HuH-7 (cell line): ENCODE results near the gene TULP4.
"Not testable (repeated sequence)": the region's sequence is repeated elsewhere in the genome, so short reads cannot be mapped to it uniquely, and the experiment has no call there.

Experiments
- DNase-seq: peaks from one replicate; pipeline ENCODE4 v3.0.0; 2011; ENCODE audit warnings: low spot score

TULP4 gene

DNA sequence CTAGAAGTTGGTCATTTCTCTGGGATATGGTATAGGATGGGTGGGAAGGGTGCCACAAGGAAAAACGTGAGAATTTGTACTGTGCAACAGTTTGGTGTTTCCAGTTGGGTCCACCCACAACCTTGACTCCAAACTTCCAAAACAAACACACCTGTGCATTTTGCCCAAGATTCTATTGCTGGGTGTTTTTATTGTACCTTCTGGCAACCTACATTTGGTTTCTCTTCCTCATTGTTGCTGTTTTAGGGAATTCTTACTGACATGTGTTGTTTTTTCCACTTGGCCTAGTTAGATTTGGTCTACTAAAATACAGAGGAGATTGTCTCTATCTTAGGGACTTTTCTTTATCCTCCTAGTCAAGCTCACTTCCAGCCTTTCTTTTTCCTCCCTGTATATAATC, 16.7 kb downstream of the TULP4 start:
- no peak for DNase-seq

DNA sequence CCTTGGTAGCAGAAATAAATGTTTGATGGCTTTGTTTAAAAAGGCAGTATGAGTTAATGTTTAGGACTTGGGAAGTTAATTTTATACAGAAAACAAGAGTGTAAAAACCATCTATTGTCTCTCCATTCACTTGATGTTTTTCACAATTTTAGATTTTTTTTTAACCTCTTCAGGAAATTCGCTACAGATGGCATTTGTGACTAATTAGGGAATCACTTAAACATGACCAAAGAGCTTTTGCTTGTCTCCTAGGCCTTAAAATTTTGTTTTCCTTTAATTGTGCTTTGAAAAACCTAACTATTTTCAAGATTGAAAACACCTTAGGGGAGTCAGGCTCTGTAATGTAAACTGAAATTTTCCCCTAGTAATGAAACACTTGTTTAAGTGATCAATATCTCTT, 17.3 kb downstream of the TULP4 start:
- no peak for DNase-seq

GRCh38 chr6:158330016-158330415, 17.8 kb downstream of the TULP4 start:
- DNase-seq, result no peak

DNA sequence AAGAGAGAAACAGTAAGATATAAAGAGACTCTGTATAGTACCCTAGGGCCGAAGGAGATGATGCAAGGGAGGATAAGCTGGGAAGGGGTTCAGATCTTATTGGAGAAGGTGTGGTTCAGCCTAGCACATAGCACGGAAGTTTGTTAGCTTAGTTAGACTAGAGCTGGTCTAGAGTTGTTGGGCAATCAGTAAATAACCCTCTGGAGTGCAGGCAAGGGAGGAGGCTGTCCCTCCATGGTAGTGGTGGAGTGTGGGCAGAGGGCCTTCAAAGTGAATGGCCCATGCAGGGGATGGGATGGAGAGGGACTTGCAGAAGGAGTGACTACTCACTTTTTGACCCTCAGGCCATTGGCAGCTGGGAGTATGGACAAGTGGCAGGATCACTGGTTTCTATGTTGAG, 20.0 kb downstream of the TULP4 start:
- DNase-seq, result peak; percentile 74

DNA sequence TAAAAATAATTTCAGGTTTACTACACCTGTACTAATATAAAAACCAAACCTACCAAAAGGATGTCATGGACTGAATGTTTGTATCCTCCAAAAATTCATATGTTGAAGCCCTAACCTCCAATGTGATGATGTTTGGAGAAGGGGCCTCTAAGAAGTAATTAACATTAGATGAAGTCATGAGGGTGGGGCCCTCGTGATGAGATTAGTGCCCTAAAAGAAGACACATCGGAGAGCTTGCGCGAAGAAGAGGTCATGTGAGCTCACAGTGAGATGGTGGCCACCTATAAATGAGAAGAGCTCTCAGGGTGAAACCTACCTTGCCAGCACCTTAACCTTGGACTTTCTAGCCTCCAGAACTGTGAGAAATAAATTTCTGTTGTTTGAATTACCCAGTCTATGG, 20.8 kb downstream of the TULP4 start:
- no peak for DNase-seq

- DNase-seq, result no peak
These were observed 22.3 kb downstream of the TULP4 start for GRCh38 chr6:158334534-158334933.

DNA sequence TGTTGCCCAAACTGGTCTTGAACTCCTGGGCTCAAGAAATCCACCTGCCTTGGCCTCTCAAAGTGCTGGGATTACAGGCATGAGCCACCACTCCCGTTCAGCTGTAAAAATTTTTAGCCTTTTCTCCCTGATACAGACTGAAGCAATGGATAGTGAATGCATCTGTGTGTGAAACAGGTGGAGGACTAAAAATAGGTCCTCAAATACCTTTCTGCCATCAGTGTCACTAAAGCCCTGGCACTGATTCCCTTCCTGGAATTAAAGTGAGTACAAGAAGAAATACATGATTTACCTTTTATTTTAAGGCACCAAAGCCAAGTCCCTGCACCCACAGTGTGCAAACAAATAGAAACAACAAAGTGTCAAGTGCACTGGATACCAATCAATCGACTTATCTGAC, 25.1 kb downstream of the TULP4 start:
- DNase-seq, result no peak

DNA sequence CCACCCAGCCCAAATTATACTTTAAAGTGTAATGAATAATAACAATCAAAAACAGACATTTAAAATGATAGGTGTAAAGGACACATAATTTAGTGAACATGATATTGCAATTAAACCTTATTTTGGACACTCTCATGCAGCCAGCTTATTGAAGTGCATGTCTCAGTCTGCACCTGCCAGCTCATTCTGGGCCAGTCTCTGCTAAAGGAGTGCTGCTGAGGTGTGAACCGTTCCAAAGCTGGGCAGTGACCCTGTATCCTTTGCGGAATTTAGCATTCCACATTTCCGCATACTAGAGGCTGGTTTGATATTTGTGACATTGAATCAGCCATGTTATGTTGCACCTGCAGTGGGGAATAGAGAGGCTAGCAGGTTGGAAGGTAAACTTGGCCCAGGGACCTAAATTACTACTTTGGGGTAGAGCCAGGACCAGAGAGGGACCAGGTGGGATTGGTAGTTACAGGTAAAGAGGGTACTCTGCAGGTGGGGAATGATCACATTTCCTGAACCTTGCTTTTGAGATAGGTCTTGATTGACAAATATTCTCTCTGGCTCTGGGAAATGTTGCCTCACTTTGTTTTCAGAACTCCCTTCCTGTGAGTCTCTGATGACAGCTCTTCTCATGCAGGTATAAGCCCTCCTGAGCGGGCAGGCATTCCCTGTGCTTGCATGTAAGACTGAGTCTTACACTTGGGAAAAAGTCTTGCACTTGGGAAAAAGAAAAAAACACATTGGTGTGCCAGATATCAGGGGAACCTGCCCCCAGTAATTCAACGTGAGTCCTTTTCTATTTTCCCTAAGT, 26.2 kb downstream of the TULP4 start:
- DNase-seq, result no peak

GRCh38 chr6:158339197-158339596, 26.9 kb downstream of the TULP4 start:
- not testable (repeated sequence) for DNase-seq

DNA sequence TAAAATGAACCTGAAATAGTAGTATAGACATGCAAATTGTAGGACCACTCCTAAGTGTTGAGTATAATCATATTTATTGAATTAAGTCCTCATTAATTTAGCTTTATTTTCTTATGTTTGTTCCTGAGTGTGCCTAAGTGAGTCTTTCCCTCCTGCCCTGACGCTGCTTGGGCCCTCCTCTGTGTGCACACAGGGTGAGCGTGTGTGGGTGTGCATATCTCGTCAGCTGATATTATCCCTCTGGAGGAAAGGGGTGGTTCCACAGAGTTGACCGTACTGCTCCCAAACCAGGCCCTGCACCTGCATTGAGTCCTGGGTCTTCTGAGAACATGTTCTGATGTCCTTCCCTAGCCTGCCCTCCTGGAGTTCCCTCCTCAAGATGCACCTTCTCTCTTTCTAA, 28.0 kb downstream of the TULP4 start:
- DNase-seq, result no peak

DNA sequence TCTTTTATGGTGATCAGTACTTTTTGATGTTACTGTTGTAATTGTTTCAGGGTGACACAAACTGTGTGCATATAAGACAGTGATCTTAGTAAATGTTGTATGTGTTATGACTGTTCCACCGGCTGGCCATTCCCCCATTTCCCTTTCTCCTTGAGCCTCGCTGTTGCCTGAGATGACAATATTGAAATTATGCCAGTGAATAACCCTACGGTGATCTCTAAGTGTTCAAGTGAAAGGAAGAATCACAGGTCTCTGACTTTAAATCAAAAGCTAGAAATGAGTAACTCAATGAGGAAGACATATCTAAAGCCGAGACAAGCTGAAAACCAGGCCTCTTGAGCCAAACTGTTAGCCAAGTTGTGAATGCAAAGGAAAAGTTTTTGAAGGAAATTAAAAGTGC, 32.3 kb downstream of the TULP4 start:
- no peak for DNase-seq

- not testable (repeated sequence) for DNase-seq
These were observed 33.2 kb downstream of the TULP4 start for GRCh38 chr6:158345444-158345843.

GRCh38 chr6:158347335-158347734, 35.1 kb downstream of the TULP4 start:
- DNase-seq, result no peak

DNA sequence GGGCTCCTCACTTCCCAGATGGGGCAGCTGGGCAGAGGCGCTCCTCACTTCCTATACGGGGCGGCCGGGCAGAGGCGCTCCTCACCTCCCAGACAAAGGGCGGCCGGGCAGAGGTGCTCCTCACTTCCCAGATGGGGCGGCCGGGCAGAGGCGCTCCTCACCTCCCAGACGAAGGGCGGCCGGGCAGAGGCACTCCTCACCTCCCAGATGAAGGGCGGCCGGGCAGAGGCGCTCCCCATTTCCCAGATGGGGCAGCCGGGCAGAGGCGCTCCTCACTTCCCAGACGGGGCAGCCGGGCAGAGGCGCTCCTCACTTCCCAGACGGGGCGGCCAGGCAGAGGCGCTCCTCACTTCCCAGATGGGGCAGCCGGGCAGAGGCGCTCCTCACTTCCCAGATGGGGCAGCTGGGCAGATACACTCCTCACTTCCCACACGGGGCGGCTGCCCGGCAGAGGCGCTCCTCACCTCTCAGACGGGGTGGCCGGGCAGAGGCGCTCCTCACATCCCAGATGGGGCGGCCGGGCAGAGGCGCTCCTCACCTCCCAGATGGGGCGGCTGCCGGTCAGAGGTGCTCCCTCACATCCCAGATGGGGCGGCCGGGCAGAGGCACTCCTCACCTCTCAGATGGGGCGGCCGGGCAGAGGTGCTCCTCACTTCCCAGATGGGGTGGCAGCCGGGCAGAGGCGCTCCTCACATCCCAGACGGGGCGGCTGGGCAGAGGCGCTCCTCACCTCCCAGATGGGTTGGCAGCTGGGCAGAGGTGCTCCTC, 36.7 kb downstream of the TULP4 start:
- not testable (repeated sequence) for DNase-seq

- DNase-seq, result not testable (repeated sequence)
These were observed 37.4 kb downstream of the TULP4 start for GRCh38 chr6:158349505-158350275.

- DNase-seq, result not testable (repeated sequence)
These were observed 38.5 kb downstream of the TULP4 start for GRCh38 chr6:158350731-158351130.

GRCh38 chr6:158353883-158354877, 41.9 kb downstream of the TULP4 start:
- no peak for DNase-seq

- no peak for DNase-seq
These were observed 44.6 kb downstream of the TULP4 start for GRCh38 chr6:158356586-158357546.

DNA sequence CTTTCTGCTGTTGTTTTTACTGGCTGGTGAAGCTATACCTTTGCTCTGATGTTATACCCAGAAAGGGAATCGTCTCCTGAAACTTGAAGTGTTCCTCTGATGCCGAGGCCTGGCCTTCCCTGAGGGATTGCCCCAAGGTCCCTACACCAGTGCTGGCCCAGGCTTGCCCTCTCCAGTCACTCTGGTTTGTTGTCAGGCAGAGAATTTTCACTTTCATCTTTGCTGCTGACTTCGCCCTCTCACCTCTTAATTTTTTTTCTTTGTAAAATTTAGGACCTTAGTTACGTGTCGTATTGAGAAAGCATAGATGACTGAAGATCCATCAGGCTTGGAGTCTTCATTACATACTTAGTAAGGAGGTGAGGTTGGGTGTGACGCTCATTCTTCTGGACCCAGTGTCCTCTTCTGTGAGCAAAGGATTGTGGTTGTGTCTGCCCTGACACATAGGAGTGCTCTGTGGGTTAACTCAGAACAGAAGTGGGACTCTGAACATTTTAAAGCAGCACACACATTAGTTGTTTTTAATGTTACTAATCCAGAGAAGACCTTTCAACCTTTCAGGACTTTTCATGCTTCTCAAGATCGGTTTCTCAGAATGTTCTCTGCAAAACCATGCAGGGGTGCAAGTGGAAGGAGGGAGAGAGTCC, 45.4 kb downstream of the TULP4 start:
- DNase-seq, result no peak
